GM21825 (cell line): ENCODE data around the gene PKP2.
"Not testable (repeated sequence)": the region's sequence is repeated elsewhere in the genome, so short reads cannot be mapped to it uniquely, and the experiment has no call there.

Source experiments
- ATAC-seq: cut with Tn5 transposase; IDR thresholded peaks from one replicate; pipeline ENCODE4 v1.9.1; 2021; ENCODE audit warnings: mild to moderate bottlenecking, moderate library complexity; ENCODE audit not compliant: unreplicated experiment

PKP2 gene

DNA sequence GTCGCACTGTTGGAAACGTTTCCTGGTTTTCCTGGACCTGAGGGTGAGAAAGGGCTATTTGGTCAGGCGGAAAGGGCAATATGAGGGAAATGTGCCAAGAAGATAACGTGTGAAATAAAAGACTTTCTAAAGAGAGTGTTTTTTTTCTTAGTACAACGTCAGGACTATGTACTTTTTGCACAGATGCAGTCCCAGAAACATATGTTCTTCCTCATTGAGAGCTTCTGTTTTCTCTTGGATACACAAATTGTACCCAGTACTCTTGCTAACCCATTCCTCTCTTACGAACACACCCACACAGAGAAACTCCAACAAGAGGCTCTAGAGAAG lies 669 bp upstream of the PKP2 start:
- no peak for ATAC-seq

DNA sequence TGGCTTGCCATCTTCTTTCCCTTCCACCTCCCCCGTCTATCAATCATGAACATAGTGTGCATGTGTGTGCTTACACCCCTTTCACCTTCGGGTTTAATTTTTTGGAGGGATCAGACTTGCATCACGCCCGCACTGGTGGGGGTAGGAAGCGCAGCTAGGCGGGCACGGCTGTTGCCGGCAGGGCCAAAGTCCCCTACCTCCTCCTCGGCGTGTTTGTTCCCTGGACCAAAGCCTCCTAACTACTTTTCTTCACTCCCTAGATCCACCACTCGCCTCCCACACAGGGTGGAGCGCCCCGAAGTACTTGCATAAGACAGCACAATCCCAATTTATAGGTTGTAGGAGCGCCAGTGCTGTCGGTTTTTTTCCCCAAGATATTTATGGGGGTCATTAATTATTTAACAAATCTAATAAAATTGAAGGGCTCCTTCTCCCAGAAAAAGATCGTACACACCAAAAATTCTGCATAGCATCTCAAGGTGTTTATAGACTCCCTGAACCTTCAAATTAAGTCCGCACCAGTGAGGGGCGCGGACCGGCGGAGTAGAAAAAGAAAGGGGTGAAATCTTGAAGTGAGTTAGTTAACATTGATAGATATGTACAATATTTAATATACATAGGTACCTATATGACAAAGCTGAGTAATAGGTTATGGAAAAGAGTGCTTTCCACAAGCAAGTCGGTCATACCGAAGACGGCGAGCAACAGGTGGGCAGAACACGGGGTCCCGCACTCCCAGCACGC lies 717 bp downstream of the PKP2 start:
- ATAC-seq: no peak

DNA sequence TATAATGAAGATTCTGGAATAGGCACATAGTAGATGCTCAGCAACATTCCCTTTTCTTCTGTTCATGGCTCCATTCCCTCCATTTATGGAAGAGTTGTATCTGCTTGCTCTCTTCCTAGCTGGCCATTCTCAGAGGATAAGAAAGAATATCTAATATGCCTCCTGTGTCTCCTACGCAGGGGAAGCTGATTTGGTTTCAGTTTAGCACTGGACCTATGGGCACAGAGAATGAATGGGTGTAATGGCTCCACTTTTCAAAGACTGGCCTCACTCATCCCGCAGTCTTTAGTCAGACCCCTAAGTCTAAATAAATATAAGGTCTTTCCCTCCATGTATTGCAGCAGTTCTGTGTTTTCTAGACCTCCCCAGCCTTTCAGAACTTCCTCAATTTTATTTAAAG lies 2.0 kb downstream of the PKP2 start:
- ATAC-seq: no peak

DNA sequence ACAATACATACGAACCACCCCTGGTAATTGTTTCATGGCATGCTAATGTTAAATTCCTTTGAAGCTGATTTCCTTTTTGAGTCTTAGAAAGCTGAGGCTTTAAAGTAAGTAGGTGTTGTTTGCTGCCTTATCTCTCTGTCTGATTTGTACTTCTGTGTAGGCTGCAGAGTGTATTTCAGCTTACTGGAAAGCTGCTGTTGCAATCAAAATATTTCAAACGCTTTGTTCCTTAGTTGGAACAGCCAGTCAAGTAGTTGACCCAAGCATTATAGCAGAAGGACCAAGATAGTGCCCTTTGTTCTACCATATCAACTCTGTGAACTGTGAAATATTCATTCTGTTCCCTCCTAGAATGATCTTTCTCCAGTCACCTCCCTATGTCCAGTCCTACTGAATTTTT lies 3.1 kb downstream of the PKP2 start:
- ATAC-seq: no peak

DNA sequence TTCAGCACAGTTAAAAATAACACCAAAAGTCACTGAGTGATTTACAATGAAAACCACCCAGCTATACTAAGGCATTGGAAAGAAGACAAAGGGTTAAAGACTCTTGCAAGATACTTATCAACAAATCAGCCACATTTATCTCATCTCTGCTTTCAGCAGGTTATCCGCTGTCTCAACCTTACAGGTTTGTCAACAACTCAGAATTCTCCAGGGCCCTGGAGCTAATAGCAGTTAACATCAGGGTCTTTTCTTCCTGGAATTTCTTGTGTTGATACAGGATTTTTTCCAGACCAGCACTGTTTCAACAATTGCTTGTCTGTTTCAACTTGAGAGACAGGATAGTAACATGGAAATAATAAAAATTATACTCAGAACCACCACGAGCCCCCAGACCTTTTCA lies 3.5 kb downstream of the PKP2 start:
- ATAC-seq: no peak

DNA sequence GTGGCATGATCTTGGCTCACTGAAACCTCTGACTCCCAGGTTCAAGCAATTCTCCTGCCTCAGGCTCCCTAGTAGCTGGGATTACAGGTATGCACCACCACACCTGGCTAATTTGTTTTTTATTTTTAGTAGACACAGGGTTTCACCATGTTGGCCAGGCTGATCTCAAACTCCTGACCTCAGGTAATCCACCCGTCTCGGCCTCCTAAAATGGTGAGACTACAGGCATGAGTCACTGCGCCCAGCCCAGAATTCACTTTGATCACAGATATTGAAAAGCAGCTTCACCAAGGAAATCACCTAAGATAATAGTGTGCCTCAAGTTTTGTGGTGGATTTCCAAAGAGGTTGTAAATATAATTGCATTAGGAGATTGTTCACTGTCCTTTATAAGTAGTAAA lies 4.2 kb downstream of the PKP2 start:
- not testable (repeated sequence) for ATAC-seq

DNA sequence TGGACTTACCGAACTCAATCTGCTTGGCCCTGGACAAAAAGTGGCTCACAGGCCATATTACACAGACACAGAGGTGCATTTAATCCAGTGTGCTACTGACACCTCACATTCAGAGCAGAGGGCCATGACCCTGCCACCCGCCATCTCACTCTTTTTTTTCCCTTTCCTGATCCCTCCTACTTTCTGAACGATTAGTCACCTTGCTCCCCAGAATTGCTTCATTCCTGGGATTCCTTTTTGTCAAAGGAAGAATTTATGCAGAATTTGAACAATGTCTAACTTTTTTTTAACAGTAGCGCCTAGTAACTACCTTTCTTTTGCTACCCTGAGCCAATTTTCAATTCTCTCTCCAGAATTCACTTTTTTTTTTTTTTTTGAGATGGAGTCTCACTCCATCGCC lies 4.6 kb downstream of the PKP2 start:
- no peak for ATAC-seq

DNA sequence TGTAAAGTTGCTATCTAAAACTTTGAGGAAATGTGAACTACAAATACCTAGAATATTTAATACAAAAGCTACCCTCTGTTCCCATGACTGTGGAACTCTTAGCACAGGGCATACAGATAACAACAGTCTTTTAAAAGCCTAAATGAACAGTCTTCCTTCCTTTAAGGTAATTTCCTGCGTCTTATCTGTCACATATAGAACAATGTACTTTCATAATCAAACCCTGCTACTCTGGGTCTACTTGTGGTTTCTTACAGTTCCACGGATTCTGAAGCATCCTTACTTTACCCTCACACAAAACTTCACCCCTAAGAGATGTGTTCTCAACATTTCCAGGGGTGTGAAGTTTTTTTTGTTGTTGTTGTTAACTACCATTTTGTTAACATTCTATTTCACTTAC lies 5.1 kb downstream of the PKP2 start:
- ATAC-seq: no peak

DNA sequence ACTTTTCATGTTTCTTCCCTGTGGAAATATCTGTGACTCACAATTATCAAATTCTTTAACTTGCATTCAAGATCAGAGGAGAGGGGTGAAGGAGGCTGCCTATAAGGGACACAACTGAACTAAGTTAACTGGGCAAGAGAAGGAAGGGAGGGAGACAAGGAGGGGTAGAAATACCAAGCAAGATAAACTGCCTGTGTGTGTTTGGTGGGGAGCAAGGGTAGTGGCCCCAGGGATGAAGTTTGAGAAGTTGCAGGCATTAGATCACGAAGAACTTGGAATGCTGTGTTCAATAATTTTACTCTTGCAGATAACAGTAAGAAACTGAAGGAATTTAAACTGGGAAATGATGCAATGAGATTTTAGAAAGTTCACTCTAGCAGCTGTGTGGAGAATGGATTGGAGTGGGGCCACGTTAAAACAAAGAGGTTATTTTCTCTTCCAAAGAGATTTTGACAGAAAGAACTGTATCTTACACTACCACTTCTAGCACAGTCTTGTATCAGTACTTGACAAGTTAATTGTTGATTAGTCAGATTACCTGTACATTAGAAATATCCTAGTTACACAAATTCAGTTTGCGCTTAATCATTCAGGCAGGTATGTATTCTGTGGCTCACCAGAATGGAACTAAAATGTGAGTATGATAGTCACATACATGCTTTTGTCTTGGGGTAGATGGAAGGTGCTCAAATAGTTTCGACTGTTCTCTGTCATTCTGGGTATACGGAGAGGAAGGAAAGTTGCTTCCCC lies 7.4 kb downstream of the PKP2 start:
- ATAC-seq: no peak

DNA sequence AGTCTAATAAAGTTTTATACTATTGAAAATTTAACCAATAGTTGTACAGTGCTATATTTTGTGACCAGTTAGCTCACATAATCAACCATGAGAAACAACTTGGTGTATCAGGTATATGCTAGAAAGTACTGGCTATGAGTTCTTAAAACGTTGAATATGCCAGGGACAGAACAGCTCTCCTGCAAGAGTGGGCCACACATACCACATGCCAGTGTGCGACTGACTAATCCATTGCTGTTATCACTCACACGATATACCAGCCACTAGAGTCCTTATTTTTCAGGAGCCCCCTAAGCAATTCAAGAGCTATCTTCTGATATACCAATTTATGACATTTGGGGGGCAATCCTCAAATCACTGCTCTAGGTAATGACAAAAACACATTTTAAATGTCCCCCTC lies 9.5 kb downstream of the PKP2 start:
- no peak for ATAC-seq

DNA sequence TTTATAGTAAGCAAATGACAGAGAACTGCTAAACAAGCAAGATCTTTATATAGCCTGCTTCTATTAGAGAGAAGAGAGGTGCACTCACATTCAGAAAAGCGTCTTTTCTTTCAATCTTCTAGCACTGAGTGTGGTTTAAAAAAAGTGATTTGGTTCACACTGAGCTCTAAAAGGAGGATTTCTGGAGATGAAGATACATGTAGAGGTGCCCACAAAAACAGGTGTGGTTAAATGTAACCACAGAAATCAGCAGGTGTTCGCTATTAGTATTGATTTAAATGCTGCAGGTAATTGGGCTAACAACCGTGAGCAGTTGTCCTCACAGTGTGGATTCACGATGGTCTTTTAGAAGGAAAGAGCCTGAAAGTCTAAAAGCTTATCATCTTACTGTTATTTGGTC lies 10.7 kb downstream of the PKP2 start:
- ATAC-seq: no peak

DNA sequence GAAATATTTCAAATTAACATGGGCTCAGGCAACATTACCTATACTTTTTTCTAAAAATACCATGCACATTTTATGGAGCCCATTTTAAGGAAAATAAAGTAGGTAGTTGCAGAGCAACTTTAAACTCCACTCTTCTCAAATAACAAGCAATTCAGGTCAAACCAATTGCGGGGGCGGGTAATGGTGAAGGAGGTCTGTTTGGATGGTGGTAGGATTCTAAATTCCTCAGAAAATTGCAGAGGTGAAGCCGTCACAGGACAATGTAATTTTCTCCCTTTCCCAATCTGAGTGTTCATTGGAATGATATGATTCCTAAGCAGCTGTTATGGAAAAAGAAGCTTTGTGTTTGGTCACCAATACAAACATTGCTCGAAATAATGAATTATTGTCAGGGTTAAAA lies 11.6 kb downstream of the PKP2 start:
- no peak for ATAC-seq

DNA sequence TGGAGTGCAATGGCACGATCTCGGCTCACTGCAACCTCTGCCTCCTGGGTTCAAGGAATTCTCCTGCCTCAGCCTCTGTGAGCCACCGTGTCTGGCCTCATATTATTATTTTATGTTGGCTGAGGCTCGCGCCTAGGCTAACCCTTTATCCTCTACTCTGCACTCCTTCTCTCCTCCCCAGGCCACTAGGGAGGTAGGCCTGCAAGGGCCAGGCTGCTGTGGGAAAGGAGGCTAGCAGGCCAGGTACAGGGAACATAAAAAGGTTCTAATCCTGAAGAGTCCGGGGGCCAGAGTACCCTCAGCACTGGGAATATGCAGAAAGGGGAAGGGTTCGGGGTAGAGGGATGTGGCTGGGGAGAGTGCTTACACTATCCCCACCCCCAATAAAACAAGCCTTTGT lies 14.9 kb downstream of the PKP2 start:
- ATAC-seq: no peak

DNA sequence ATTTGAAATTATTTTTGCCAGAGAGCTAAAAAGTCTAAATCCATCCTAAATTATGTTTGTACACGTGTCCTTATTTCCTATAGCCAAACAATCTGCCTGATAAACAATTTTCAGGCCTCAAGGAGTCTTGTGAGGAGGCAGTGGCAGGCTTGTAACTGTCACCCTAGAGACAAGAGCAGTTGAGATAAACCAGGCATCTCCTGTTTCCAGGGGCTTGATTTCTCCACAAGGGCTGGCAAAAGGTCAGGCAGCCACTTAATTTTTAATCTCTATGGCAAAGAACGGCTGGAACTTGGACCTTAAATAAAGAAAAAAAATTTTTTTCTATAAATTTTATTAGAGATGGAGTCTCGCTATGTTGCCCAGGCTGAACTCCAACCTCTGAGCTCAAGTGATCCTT lies 15.5 kb downstream of the PKP2 start:
- ATAC-seq: no peak

DNA sequence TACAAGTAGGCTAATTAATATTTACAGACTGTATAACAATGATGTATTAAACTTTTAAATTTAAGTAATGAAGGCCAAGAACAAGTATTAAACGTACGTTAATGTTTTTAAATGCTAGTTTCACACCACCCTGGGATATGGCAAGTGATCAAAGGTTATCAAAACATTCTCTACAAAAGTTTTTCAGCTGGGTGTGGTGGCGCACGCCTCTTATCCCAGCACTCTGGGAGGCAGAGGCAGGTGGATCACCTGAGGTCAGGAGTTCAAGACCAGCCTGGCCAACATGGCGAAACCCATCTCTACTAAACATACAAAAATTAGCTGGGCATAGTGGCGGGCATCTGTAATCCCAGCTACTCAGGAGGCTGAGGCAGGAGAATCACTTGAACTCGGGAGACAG lies 17.5 kb downstream of the PKP2 start:
- not testable (repeated sequence) for ATAC-seq

DNA sequence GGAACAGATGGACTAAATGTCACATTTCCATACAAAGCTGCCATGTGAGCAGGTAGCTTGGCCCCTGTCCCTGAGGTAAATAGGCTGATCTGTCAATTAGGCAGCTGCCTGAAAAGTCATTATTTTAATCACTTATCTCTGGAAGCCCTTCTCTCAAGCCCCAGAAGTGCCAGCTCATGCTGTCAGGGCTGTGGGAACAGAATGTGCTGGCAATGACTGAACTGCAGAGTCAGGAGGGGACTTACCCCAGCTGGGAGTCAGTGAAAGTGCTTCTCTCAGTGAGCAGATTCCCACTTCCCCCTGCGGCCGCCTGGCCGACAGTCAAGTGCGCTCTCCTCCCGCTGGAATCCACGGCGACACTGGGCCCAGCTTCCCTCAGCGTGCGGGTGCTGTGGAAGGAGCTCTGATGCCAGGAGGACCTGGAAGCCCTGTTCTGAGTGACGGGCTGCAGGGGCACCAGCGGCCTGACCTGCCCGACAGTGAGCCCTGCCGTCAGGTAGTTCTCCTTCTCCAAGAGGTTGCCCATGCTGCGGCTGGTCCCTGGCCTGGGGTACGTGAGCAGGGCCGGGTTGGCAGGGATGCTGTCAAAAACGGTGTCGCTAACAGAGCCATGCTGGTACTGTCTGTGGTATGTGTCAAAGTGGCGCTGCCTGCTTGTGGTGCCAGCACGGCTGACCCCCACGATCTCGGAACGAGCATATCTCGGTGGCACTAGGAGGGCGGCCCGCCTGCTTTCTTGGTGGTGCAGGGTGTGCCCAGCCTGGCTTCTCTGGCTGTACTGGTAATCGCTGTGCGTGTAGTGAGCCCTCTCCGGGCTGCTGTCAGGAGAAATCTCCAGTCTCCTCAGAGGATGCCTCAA lies 18.7 kb downstream of the PKP2 start:
- ATAC-seq: no peak

DNA sequence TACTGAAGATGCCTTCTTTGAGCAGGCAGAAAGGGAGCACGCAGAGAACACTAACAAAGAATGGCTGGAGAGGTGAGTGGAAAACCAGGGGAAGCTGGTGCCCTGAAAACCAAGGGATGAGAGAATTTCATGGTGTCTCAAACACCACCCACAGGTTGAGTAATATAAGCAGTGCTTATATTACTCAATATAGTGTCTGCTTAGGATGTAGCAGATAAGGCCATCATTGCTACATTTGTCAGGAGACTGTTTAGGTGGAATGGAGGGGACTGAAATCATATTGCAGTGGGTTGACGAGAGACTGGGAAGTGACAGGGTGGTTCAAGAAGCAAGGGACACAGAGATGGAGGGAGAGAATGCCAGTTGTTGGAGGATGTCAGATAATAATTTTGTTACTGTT lies 20.6 kb downstream of the PKP2 start:
- ATAC-seq: no peak

DNA sequence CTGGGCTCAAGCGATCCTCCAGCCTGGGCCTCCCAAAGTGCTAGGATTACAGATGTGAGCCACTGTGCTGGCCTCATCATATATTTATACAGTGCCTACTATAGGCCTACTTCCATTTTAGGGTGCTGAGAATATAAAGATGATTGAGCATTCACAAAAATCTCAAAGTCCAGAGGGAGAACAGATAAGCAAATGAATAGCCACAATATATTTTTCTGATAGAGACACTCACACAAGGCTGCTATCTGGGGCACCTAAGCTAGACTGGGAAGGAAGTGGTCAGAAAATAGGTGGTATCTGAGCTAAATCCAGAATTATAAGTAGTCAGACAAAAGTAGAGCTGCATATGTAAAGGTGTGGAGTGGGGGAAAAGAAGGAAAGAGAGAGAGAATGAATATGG lies 21.6 kb downstream of the PKP2 start:
- no peak for ATAC-seq

DNA sequence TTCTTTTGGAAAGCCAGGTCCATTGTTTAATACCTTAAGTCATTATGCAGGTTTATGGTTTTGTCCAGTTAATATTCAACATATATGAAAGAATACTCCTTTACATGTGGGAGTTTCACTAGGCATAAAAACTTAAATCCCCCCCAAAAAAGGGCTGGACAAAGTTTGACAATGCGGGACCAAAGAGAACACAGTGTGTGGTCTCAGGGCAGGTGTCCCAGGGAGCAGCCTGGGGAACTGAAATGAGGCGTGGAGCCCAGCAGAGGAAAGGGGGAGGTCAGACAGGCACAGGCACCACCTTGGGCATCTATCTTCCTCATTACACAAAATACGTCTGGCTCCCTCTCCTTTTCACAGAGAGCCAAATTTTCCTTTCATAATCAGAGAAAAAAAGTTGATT lies 22.5 kb downstream of the PKP2 start:
- ATAC-seq: no peak

DNA sequence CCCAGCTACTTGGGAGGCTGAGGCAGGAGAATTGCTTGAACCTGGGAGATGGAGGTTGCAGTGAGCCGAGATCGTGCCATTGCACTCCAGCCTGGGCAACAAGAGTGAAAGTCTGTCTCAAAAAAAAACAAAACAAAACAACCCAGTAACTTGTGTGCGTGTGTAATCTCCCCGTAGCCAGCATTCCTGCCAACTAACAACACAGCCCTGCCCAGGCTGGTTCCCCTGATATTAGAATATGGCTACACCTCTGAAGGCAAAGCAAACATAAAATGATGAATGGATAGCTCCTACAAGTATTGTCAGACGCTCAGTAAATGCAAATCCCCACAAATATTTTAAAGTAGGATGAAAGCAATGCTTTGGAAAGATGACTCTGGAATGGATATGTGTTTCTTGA lies 24.2 kb downstream of the PKP2 start:
- not testable (repeated sequence) for ATAC-seq

DNA sequence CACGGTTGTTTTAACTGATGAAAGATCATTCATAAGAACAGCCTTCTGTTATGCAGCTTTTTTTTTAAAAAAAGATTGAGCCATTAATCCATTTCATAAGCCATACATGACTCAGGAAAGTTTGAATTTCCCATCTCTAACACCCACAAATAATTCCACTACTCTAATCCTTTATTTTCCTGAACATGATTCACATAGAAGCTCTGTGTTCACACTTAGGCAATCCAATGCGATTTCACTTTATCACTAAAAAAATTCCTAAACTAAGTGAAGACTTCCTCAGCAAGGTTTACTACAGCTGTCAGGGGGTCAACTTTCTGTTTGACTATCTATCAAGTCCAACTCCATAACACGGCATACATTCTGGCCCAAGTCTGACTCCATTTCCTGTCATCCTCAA lies 25.9 kb downstream of the PKP2 start:
- no peak for ATAC-seq

DNA sequence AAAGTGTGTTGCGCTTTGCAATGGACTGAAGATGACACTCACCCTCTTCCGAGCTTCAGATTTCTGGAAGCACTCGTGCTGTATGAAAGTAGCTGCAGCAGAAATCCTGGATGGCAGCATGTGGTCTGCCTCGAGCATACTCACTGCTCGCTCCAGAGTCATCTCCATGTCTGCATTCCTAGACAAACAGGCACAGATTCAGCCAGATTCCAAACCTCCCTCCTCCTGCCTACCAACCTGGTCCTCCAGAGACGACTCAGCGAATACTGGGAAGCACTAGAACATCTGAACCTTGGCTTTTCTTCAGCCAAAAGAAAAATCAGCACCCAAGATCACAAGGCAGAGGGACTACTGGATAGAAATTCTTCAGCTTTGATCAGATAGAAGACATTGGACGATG lies 27.7 kb downstream of the PKP2 start:
- no peak for ATAC-seq
